NOMO-1 (cell line): ENCODE results near the gene LRP1.
A peak's percentile ranks its signal among the peaks of the same experiment; 100 is the strongest.

Experiments used
- DNase-seq, 2 experiments: peaks; one replicate each; lab custom pipeline; 2025; ENCODE audit not compliant: unreplicated experiment in 2 of 2; lab: John Stamatoyannopoulos, UW

LRP1 gene

DNA sequence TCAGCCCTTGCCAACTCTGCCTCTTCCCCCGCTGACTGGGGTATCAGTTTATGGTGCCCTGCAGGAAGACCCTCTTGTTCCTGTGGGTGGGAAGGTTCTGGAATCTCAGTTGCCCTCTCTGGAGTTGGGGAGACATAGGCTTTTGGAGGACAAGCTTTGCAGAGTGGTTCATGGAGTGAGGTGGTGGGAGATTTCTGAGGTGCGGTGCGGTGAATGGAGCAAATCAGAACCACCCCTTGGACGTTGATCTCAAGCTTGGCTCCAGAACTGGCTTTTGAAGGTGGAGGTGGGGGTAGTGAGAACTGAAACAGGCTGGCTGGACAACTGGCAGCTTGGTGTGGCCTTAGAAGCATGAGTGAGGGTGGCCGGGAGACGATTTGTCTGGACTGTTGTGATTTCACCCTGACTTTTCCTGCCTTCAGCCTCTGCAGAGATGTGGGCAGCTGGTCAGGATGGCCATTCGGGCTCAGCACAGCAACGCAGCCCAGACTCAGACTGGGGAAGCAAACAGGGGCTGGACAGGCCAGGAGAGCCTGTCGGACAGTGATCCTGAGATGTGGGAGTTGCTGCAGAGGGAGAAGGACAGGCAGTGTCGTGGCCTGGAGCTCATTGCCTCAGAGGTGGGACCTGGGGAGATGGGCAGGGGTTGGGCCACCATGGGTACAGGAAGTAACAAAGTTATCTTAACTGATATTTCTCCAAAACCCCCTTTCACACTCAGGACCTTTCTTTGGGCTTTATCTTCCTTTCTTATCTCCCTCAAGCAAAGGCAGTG lies 102.3 kb downstream of the LRP1 start:
- no peak for DNase-seq

GRCh38 chr12:57231276-57232021 lies 103.2 kb downstream of the LRP1 start:
- DNase-seq: no peak

- no peak for DNase-seq
Observed at GRCh38 chr12:57232156-57232756, 104.0 kb downstream of the LRP1 start.

GRCh38 chr12:57233357-57234232 lies 105.3 kb downstream of the LRP1 start:
- DNase-seq: no peak

- no peak for DNase-seq
Observed at GRCh38 chr12:57234233-57234570, 105.9 kb downstream of the LRP1 start.

GRCh38 chr12:57234571-57235016 lies 106.3 kb downstream of the LRP1 start:
- no peak for DNase-seq

DNA sequence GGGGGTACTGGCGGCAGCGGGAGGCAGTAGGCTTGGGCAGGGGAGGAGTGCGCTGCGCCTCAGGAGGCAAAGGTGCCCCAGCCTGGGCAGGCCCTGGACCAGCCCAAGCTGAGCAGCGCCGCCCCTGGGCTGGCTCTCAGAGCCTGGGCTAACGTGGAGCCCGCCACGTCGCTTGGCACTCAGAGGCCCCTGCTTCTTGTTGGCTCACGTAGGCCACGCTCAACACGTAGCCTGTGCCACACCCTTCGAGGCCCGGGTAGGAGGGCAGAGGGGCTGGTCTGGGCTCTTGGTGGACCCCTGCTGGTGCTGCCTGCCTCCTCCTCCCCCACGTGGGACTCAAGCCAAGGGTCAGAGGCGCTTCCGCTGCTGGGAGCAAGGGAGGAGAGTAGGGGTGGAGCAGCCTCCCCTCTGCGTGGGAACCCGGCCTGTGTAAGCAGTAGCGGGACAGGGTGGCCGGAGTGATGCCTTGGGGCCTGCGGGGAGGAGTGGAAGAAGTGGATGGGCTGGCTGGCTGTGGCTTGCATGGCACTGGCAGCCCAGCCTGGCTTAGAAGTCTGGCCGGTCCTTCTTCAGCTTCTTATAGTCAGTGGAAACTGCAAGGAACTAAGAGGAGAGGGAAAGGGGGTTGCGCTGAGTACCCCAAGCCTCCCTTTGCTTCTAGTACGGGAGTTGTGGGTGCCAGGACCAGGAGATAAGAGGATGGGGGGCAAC lies 106.9 kb downstream of the LRP1 start:
- DNase-seq: no peak

DNA sequence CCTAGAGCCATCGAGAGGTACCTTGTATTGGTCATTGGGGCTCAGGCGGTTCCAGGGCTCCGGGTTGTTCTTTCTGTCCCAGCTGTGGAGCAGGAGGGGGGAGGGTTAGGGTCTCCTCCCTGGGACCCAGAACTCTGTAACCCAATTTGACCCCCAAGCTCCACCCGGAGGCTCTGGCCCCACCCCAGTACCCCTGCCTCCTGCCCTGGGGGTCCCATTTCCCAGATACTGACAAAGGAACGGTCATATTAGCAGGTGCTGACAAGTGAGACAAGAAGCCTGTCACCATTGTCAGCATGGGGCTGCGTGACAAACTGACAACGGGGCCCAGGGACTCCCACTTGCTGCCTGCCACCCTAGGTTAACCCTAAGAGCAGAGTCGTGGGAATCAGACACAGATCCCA lies 107.4 kb downstream of the LRP1 start:
- DNase-seq: no peak

DNA sequence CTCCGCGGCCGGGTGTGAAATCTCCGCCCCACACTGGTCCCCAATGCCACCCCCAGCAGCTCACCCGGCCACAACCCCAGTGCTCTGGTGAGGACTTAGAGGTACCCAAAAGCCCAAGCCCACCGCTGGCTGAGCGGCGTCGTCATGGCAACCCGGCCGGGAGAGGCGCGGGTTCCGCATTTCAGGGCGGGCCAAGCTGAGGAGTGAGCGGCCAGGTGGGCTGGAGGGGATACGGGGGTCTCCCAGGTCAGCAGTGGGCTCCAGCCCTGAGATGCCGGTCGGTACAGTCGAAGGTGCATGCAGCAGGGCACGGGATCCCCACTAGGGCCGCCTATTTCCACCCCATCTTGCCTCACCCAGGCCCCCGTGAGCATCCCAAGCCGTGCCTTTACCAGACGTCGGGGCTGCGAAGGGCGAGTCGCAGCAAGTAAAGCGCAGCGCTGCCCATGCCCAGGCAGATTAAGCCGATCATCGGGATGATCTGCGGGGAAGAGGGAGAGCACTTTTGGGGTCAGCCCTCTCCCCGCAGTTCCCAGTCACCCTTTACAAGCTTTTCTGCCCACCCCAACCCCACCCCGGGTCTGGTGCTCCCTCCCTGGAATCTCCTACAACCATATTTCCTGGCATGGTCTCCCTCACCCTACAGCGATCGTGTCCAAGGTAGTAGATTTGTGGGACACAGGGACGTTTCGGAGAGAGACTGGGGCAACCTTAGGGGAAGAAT lies 108.1 kb downstream of the LRP1 start:
- no peak for DNase-seq

GRCh38 chr12:57236925-57237595 lies 108.8 kb downstream of the LRP1 start:
- DNase-seq: no peak

DNA sequence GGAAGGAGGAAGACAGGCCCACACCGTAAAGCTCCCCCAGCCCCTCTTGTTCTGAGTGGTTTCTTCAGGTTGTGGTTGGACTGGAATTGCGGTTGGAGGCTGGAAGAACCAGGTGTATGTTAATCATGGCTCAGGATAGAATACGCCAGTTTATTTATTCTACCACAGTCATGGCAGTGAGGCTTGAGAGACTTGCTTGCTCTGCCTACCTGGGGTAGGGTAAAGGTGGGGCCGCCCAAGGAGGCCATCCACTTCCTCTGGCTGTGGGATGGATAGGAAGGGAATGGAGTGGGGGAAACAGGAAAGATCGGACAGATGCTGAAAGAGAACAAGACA lies 109.3 kb downstream of the LRP1 start:
- DNase-seq: no peak

- DNase-seq: no peak
Observed at GRCh38 chr12:57237932-57238853, 109.9 kb downstream of the LRP1 start.

DNA sequence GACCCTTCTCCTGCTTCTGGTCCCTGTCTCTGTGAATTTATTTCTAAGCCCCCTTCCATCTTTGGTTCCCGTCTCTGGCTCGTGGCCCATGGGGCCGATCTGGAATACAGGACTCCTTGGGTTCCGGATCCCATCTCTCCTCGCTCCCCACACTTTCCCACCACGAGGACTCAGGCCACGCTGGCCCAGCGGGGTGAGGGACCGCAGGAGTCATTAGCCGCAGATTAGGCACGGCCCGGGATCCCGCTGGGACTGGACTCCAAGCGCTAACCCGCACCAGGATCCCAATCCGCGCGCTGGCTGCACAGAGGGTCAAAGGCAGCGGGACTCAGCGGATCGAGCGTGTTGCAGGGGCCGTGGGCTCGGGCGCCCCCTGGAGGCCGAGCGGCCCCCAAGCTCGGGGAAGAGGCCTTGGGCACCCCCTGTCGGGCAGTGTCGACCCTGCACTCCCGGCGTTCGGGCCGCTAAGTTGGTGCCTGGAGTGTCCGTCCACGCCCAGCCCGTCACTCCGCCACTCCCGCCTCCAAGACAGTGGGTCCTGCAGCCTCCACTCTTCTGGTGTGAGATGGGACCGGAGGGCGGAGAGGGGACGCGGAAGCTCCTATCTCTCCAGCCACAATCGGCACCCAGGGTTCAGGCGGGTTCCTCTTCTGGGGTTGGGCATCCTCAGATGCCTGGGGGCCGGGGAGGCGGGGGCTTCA lies 110.7 kb downstream of the LRP1 start:
- DNase-seq: peak; percentile 83 to 89

DNA sequence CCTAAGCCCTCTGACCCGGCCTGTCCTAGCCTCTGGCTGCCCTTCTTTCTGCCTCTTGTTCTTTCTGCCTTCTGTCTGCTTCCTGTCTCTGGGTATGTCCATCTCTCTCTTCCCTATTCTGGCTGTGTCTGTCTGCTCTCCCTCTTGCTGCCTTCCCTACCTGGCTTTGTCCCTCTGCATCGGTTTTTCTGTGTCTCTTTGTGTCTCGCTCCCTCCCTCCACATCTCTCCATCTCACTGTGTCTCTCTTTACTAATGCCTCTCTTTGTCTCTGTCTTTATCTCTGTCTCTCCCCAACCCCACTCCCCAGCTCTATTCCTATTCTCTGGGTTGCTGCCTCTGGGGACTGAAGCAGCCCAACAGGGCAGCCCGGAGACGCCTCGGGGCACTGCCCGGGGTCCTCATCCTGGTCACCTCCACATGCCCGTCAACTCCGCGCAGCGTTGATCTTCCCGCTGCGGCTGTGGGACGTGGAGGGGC lies 111.3 kb downstream of the LRP1 start:
- peak in 1 of 2 experiments; percentile 16 for DNase-seq

DNA sequence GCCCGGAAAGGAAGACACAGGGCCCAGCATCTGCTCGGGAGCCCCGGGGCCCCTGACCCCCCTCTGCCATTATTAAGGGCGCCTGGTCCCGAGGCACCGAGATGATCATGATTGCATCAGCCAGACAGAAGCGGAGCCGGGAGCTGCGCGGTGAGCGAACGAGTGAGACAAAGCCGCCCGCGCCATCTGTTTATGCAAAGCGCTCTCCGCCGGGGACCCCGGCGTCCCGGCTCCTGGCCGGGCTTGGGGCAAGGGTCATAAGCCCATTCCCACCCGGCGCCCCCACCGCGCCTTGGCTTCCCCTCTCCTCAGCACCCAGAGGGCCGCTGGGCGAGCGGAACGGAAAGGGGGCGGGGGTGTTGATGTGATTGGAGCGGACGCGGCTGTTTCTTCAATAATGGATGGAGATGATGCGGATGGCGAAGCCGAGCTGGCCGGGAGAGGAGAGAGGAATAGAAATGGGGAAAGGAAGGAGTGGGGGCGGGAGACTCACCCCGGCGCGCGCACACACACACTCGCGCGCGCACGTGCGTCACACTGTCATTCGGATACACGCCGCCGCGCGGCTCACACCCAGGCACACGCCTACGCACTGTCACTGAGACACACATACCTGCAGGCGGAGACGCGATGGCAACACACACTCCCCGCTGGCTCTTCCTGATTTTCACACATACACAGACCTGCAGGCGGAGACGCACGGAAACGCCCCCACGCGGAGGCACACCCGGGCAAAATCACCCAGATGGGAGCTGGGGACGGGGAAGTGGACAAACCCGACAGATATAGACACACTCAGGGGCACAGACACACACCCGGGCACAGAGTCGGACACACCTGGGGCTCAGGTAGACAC lies 112.0 kb downstream of the LRP1 start:
- no peak for DNase-seq

DNA sequence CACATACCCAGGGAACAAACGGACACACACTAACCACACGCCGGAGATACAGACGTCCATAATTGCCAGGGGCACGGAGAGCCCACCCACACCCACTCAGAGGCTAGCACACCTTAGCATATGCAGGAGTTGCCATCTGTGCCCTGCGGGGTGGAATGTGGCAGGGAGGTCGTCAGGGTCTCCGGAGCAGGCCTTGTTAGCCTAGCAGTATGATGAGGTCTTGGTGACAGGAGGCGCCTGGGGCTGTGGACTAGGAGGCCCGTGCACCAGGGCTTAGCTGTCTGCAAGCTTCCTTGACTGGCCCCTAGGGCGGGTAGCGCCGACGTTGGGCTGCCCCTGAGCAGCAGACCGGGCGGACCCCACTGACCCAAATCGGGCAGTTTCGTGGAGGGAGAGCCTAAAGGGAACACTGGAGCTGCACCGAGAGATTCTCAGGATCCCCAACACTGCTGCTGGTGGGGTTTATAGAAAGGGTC lies 112.7 kb downstream of the LRP1 start:
- no peak for DNase-seq
